Endothelial cell of umbilical vein (primary cell): ENCODE data around the gene TBX19.

Source experiments
- EZH2 ChIP-seq: IDR thresholded peaks from 2 replicates; pipeline ENCODE4 v1.6.1; 2012; ENCODE audit warnings: borderline replicate concordance, low read depth, mild to moderate bottlenecking, moderate library complexity, low read length, inconsistent platforms; ENCODE audit not compliant: severe bottlenecking
- FOS ChIP-seq: IDR thresholded peaks from 2 replicates; pipeline ENCODE4 v1.6.1; 2011; ENCODE audit warnings: mild to moderate bottlenecking, low read length, moderate library complexity, borderline replicate concordance; ENCODE audit not compliant: insufficient read depth
- GATA2 ChIP-seq: IDR thresholded peaks from 2 replicates; pipeline ENCODE4 v1.7.0; 2011; ENCODE audit warnings: low read depth, mild to moderate bottlenecking, moderate library complexity, mixed read lengths, low read length; ENCODE audit not compliant: insufficient read length, insufficient read depth
- JUN ChIP-seq: IDR thresholded peaks from 2 replicates; pipeline ENCODE4 v1.6.1; 2011; ENCODE audit warnings: borderline replicate concordance, low read depth; ENCODE audit not compliant: insufficient read length, insufficient read depth
- MAX ChIP-seq: IDR thresholded peaks from 2 replicates; pipeline ENCODE4 v1.6.1; 2011; ENCODE audit not compliant: insufficient read depth, insufficient read length
- MYC ChIP-seq: IDR thresholded peaks from one replicate; pipeline ENCODE4 v1.6.1; 2011; ENCODE audit warnings: mild to moderate bottlenecking, low read depth, low read length
- POLR2A ChIP-seq: IDR thresholded peaks from 2 replicates; pipeline ENCODE4 v1.6.1; 2012; ENCODE audit warnings: low read depth, mild to moderate bottlenecking, control low read depth, low read length
- POLR2AphosphoS5 ChIP-seq: IDR thresholded peaks from 2 replicates; pipeline ENCODE4 v1.6.1; 2012; ENCODE audit warnings: low read depth, mild to moderate bottlenecking, control low read depth, low read length, moderate library complexity; ENCODE audit not compliant: insufficient read depth
- TF ChIP-seq, protein P1 (sequence below), 2 donors: IDR thresholded peaks; 1 replicate in 1 of 2; 2 replicates in 1 of 2; pipeline ENCODE4 v1.5.1; 2011; ENCODE audit warnings: low read length in 2 of 2, mild to moderate bottlenecking in 2 of 2, moderate library complexity in 2 of 2, control low read depth in 1 of 2, inconsistent platforms in 1 of 2, low read depth in 1 of 2; ENCODE audit not compliant: insufficient read depth in 1 of 2; ENCODE audit errors: extremely low read depth in 1 of 2

DNA sequence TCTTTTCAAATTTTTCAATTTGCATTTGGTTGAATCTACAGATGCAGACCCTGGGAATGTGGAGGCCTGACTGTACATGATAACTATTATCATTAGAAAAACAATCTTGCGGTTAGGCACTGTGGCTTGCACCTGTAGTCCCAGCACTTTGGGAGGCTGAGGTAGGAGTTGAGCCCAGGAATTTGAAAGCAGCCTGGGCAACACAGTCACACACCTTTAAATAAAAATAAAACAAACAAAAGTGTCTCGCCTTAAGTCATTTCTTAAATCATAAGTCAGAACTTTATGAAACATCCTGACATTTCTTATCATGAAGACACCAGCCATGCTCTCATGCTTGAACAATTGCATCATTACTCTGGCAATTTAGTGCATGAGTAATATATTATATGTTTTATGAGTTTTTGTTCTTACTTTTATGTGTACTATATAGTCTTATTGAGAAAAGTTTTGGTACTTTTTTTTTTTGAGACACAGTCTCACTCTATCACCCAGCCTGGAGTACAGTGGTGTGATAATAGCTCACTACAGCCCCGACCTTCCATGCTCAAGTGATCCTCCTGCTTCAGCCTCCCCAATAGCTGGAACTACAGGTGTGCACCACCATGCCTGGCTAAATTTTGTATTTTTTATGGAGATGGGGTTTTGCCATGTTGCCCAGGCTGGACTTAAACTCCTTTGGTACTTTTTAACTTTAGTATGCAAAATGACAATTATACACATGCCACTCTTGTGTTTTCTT is 7.8 kb downstream of the TBX19 start:
- no peak for TF ChIP-seq POLR2A
- TF ChIP-seq, protein P1, sequence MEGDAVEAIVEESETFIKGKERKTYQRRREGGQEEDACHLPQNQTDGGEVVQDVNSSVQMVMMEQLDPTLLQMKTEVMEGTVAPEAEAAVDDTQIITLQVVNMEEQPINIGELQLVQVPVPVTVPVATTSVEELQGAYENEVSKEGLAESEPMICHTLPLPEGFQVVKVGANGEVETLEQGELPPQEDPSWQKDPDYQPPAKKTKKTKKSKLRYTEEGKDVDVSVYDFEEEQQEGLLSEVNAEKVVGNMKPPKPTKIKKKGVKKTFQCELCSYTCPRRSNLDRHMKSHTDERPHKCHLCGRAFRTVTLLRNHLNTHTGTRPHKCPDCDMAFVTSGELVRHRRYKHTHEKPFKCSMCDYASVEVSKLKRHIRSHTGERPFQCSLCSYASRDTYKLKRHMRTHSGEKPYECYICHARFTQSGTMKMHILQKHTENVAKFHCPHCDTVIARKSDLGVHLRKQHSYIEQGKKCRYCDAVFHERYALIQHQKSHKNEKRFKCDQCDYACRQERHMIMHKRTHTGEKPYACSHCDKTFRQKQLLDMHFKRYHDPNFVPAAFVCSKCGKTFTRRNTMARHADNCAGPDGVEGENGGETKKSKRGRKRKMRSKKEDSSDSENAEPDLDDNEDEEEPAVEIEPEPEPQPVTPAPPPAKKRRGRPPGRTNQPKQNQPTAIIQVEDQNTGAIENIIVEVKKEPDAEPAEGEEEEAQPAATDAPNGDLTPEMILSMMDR (IDR thresholded peaks at IDR 0.05; ENCODE audit: extremely low read depth in 1 of 2, insufficient read depth in 1 of 2, low read depth in 1 of 2, low read length in 2 of 2), result no peak
- TF ChIP-seq EZH2, result no peak
- TF ChIP-seq GATA2, result no peak
- TF ChIP-seq JUN, result no peak
- no peak for TF ChIP-seq MYC
- no peak for TF ChIP-seq FOS
- no peak for TF ChIP-seq MAX
- no peak for TF ChIP-seq POLR2AphosphoS5
